ENCODE measurements around the gene BRWD1. TPM values are rescaled to one million over a fixed set of nuclear protein-coding genes. Genes with fewer than 3 reads are reported as not detected.

Gene BRWD1
- total RNA-seq, 1 donor from 2014 or later: 62.1 TPM

- H3K36me3 ChIP-seq: peaks cover 0 to 5% of the 10 kb centered on the region in 2 donors
- no peak overlapping the region for H3K4me3 ChIP-seq
- H3K9me3 ChIP-seq: no peaks in the 10 kb centered on the region
- TF ChIP-seq POLR2AphosphoS5 (IDR thresholded peaks at IDR 0.05; ENCODE audit: insufficient read depth in 1 of 2, low read depth in 1 of 2): no peak
- no peak for TF ChIP-seq CTCF (IDR thresholded peaks at IDR 0.05)
- TF ChIP-seq POLR2A (IDR thresholded peaks at IDR 0.05): no peak
- DNase-seq (ENCODE audit: extremely low spot score in 2 of 2): no peak
- no peaks in the 10 kb centered on the region for H3K27me3 ChIP-seq
- no peak overlapping the region for H3K27ac ChIP-seq
- intact Hi-C loops (cut with DNase I): no loop called here
- peaks cover 18% of the 10 kb centered on the region for H3K4me1 ChIP-seq
Observed at GRCh38 chr21:39178421-39178820, 135.0 kb downstream of the BRWD1 start.

- H3K27me3 ChIP-seq: no peaks in the 10 kb centered on the region
- H3K36me3 ChIP-seq: peaks cover 0 to 14% of the 10 kb centered on the region in 2 donors
- TF ChIP-seq CTCF (IDR thresholded peaks at IDR 0.05) (no peak), POLR2AphosphoS5 (IDR thresholded peaks at IDR 0.05; ENCODE audit: insufficient read depth in 1 of 2, low read depth in 1 of 2) (no peak), POLR2A (IDR thresholded peaks at IDR 0.05) (no peak)
- H3K27ac ChIP-seq: no peak overlapping the region
- H3K4me3 ChIP-seq: no peak overlapping the region
- DNase-seq (ENCODE audit: extremely low spot score in 2 of 2): no peak
- H3K4me1 ChIP-seq: peaks cover 4% of the 10 kb centered on the region
- intact Hi-C loops (cut with DNase I): no loop called here
- no peaks in the 10 kb centered on the region for H3K9me3 ChIP-seq
Observed at GRCh38 chr21:39176271-39176709, 137.1 kb downstream of the BRWD1 start.

- H3K27ac ChIP-seq: no peak overlapping the region
- no peaks in the 10 kb centered on the region for H3K9me3 ChIP-seq
- peaks cover 0 to 16% of the 10 kb centered on the region in 2 donors for H3K36me3 ChIP-seq
- no peak for DNase-seq (ENCODE audit: extremely low spot score in 2 of 2)
- TF ChIP-seq POLR2AphosphoS5 (IDR thresholded peaks at IDR 0.05; ENCODE audit: insufficient read depth in 1 of 2, low read depth in 1 of 2) (no peak), CTCF (IDR thresholded peaks at IDR 0.05) (no peak), POLR2A (IDR thresholded peaks at IDR 0.05) (no peak)
- intact Hi-C loops (cut with DNase I): no loop called here
- H3K27me3 ChIP-seq: no peaks in the 10 kb centered on the region
- H3K4me3 ChIP-seq: no peak overlapping the region
- H3K4me1 ChIP-seq: no peaks in the 10 kb centered on the region
Observed at GRCh38 chr21:39175665-39176064, 137.8 kb downstream of the BRWD1 start.

- no peak overlapping the region for H3K4me3 ChIP-seq
- no peak overlapping the region for H3K27ac ChIP-seq
- no peak for DNase-seq (ENCODE audit: extremely low spot score in 2 of 2)
- H3K4me1 ChIP-seq: no peaks in the 10 kb centered on the region
- peaks cover 0 to 16% of the 10 kb centered on the region in 2 donors for H3K36me3 ChIP-seq
- TF ChIP-seq POLR2A (IDR thresholded peaks at IDR 0.05) (no peak), CTCF (IDR thresholded peaks at IDR 0.05) (peak in 1 of 3 experiments; percentile 36)
- no peaks in the 10 kb centered on the region for H3K9me3 ChIP-seq
- intact Hi-C loops (cut with DNase I): no loop called here
- H3K27me3 ChIP-seq: no peaks in the 10 kb centered on the region
Observed at GRCh38 chr21:39175154-39175553, 138.3 kb downstream of the BRWD1 start.

GRCh38 chr21:39173716-39174680 lies 139.4 kb downstream of the BRWD1 start:
- no peaks in the 10 kb centered on the region for H3K27me3 ChIP-seq
- H3K4me1 ChIP-seq: no peaks in the 10 kb centered on the region
- H3K9me3 ChIP-seq: no peaks in the 10 kb centered on the region
- no peak overlapping the region for H3K27ac ChIP-seq
- TF ChIP-seq CTCF (IDR thresholded peaks at IDR 0.05): no peak
- no peak for TF ChIP-seq POLR2AphosphoS5 (IDR thresholded peaks at IDR 0.05; ENCODE audit: insufficient read depth in 1 of 2, low read depth in 1 of 2)
- no peak overlapping the region for H3K4me3 ChIP-seq
- intact Hi-C loops (cut with DNase I): no loop called here
- DNase-seq (ENCODE audit: extremely low spot score in 2 of 2): no peak
- H3K36me3 ChIP-seq: peaks cover 0 to 16% of the 10 kb centered on the region in 2 donors

Data from vagina (tissue), 2 donors.